ENCODE results near the gene HID1.
"Not testable (repeated sequence)": the region's sequence is repeated elsewhere in the genome, so short reads cannot be mapped to it uniquely, and the experiment has no call there.

- not testable (repeated sequence) for TF ChIP-seq CTCF (IDR thresholded peaks at IDR 0.05; ENCODE audit: poor library complexity, severe bottlenecking); EZH2 (IDR thresholded peaks at IDR 0.05; ENCODE audit: borderline replicate concordance, insufficient read depth, low read length, poor library complexity, severe bottlenecking); EP300 (conservative IDR thresholded peaks at IDR 0.05; ENCODE audit: poor library complexity, severe bottlenecking); RAD21 (conservative IDR thresholded peaks at IDR 0.05); REST (IDR thresholded peaks at IDR 0.05; ENCODE audit: borderline replicate concordance); TAF1 (IDR thresholded peaks at IDR 0.05; ENCODE audit: low read depth); POLR2AphosphoS5 (IDR thresholded peaks at IDR 0.05)
- TF ChIP-seq MXI1 (conservative IDR thresholded peaks at IDR 0.05; ENCODE audit: poor library complexity, severe bottlenecking) = peak; percentile 14
Measured at GRCh38 chr17:74982663-74983313, 10.2 kb upstream of the HID1 start.

Measured in neural cell (in vitro differentiated cells).